H1 (cell line): Measurements from ENCODE around the gene GLG1. TPM values are rescaled to one million over a fixed set of nuclear protein-coding genes. Genes with fewer than 3 reads are reported as not detected.
A peak's percentile ranks its signal among the peaks of the same experiment; 100 is the strongest.
"Not testable (repeated sequence)": the region's sequence is repeated elsewhere in the genome, so short reads cannot be mapped to it uniquely, and the experiment has no call there.

ENCODE experiments used
- CTCF ChIA-PET: fragments of 300-600 bp; sonication (Branson Sonifier 250); formaldehyde crosslinking; loops from one replicate; lab custom pipeline; 2021; ENCODE audit not compliant: partially characterized antibody; lab: Charles Lee
- POLR2A ChIA-PET: fragments of 300-600 bp; sonication (Branson Sonifier 250); formaldehyde crosslinking; loops from one replicate; lab custom pipeline; 2021; ENCODE audit warnings: inconsistent platforms; ENCODE audit not compliant: partially characterized antibody; lab: Charles Lee
- DNase-seq, 2 experiments: peaks; one replicate each; pipeline versions ENCODE4 v3.0.0 to v3.0.0-alpha.2; 2010 to 2022; ENCODE audit warnings: low spot score in 2 of 2, low read depth in 1 of 2, mixed read lengths in 1 of 2
- FAIRE-seq: peaks from 2 replicates; lab custom pipeline; 2011; peaks lifted over from hg19 to GRCh38; lab: Jason Lieb, UNC
- H2AFZ ChIP-seq: 2 replicates; pipeline ENCODE4 v1.8.1; 2012; ENCODE audit warnings: low read length, inconsistent platforms
- H2AK5ac ChIP-seq: 2 replicates; pipeline ENCODE4 v1.6.1; 2013; ENCODE audit warnings: low read depth, low read length
- H2BK120ac ChIP-seq: replicated peaks from 2 replicates; pipeline ENCODE3; 2013; ENCODE audit warnings: low read depth, low read length, inconsistent platforms
- H2BK12ac ChIP-seq: 2 replicates; pipeline ENCODE4 v1.6.1; 2013; ENCODE audit warnings: low read depth, low read length
- H2BK15ac ChIP-seq: 2 replicates; pipeline ENCODE4 v1.6.1; 2013; ENCODE audit warnings: low read length
- H2BK20ac ChIP-seq: 2 replicates; pipeline ENCODE4 v1.6.1; 2013; ENCODE audit warnings: low read length
- H2BK5ac ChIP-seq: 2 replicates; pipeline ENCODE4 v1.6.1; 2013; ENCODE audit warnings: low read depth, low read length
- H3K14ac ChIP-seq: 2 replicates; pipeline ENCODE4 v1.6.1; 2013; ENCODE audit warnings: inconsistent platforms; ENCODE audit not compliant: insufficient read length
- H3K18ac ChIP-seq: 2 replicates; pipeline ENCODE4 v1.6.1; 2013; ENCODE audit warnings: low read length; ENCODE audit errors: extremely low read depth
- H3K23ac ChIP-seq: 2 replicates; pipeline ENCODE4 v1.6.1; 2013; ENCODE audit warnings: inconsistent platforms; ENCODE audit not compliant: insufficient read length
- H3K23me2 ChIP-seq: 2 replicates; pipeline ENCODE4 v1.6.1; 2013; ENCODE audit warnings: low read depth, low read length
- H3K27ac ChIP-seq: 2 replicates; pipeline ENCODE4 v1.6.1; 2011; ENCODE audit warnings: low read depth, low read length, inconsistent platforms
- H3K27me3 ChIP-seq, 4 experiments: replicated peaks in 1 of 4; 1 replicate in 1 of 4; 2 replicates in 3 of 4; pipeline versions ENCODE4 v1.6.1 to v1.8.1; 2011 to 2013; ENCODE audit warnings: low read length in 3 of 4, mild to moderate bottlenecking in 3 of 4, inconsistent platforms in 2 of 4, mixed read lengths in 2 of 4, moderate library complexity in 1 of 4; ENCODE audit not compliant: control insufficient read depth in 3 of 4, insufficient read depth in 3 of 4; ENCODE audit errors: extremely low read depth in 1 of 4
- H3K36me3 ChIP-seq, 4 experiments: 2 replicates each; pipeline versions ENCODE4 v1.6.1 to v1.8.1; 2011 to 2013; ENCODE audit warnings: mild to moderate bottlenecking in 4 of 4, low read length in 3 of 4, moderate library complexity in 2 of 4, control low read depth in 1 of 4, inconsistent platforms in 1 of 4; ENCODE audit not compliant: insufficient read depth in 4 of 4, control insufficient read depth in 2 of 4
- H3K4ac ChIP-seq: replicated peaks from 2 replicates; pipeline ENCODE3; 2013; ENCODE audit warnings: low read length, low read depth, mixed read lengths, inconsistent platforms; ENCODE audit not compliant: insufficient read length
- H3K4me1 ChIP-seq, 4 experiments: replicated peaks in 1 of 4; 1 replicate in 1 of 4; 2 replicates in 3 of 4; pipeline versions ENCODE4 v1.6.1 to v1.8.1; 2011 to 2013; ENCODE audit warnings: low read length in 3 of 4, inconsistent platforms in 2 of 4, mixed read lengths in 1 of 4; ENCODE audit not compliant: insufficient read depth in 4 of 4, control insufficient read depth in 3 of 4
- H3K4me2 ChIP-seq, 2 experiments: 2 replicates each; pipeline versions ENCODE4 v1.6.1 to v1.8.1; 2011 to 2013; ENCODE audit warnings: low read depth in 2 of 2, low read length in 2 of 2, control low read depth in 1 of 2, inconsistent platforms in 1 of 2, mild to moderate bottlenecking in 1 of 2; ENCODE audit not compliant: insufficient read depth in 1 of 2
- H3K4me3 ChIP-seq, 4 experiments: fragments of 200-600, 300-600 bp in 1 of 4; sonication (generic), shearing (Covaris generic), sonication (Bioruptor Twin) in 1 of 4; 2 replicates each; pipeline versions ENCODE4 v1.5.1 to v1.8.1; 2011 to 2016; ENCODE audit warnings: low read length in 4 of 4, low read depth in 3 of 4, control low read depth in 2 of 4, inconsistent platforms in 2 of 4, mild to moderate bottlenecking in 2 of 4, mixed read lengths in 1 of 4, moderate library complexity in 1 of 4; ENCODE audit not compliant: insufficient read depth in 2 of 4; ENCODE audit errors: extremely low read depth in 1 of 4
- H3K56ac ChIP-seq: replicated peaks from 2 replicates; pipeline ENCODE3; 2013; ENCODE audit warnings: low read depth, mild to moderate bottlenecking, mixed read lengths, low read length, inconsistent platforms; ENCODE audit not compliant: insufficient read length
- H3K79me1 ChIP-seq: 2 replicates; pipeline ENCODE4 v1.6.1; 2013; ENCODE audit warnings: low read depth, low read length, control low read depth
- H3K79me2 ChIP-seq, 2 experiments: 2 replicates each; pipeline versions ENCODE4 v1.6.1 to v1.8.1; 2012 to 2013; ENCODE audit warnings: low read length in 2 of 2, mild to moderate bottlenecking in 2 of 2, inconsistent platforms in 1 of 2; ENCODE audit not compliant: insufficient read depth in 2 of 2, control insufficient read depth in 1 of 2
- H3K9ac ChIP-seq, 4 experiments: replicated peaks in 1 of 4; 1 replicate in 1 of 4; 2 replicates in 3 of 4; pipeline versions ENCODE4 v1.6.1 to v1.8.1; 2011 to 2013; ENCODE audit warnings: low read depth in 3 of 4, low read length in 3 of 4, control low read depth in 2 of 4, mild to moderate bottlenecking in 2 of 4, moderate library complexity in 2 of 4, inconsistent platforms in 1 of 4; ENCODE audit errors: extremely low read depth in 1 of 4
- H3K9me3 ChIP-seq, 2 experiments: 2 replicates each; pipeline versions ENCODE4 v1.6.1 to v1.8.1; 2012 to 2013; ENCODE audit warnings: mild to moderate bottlenecking in 2 of 2, moderate library complexity in 2 of 2, control low read depth in 1 of 2, inconsistent platforms in 1 of 2, low read depth in 1 of 2, low read length in 1 of 2, mixed read lengths in 1 of 2; ENCODE audit not compliant: insufficient read depth in 2 of 2
- H4K20me1 ChIP-seq, 2 experiments: replicated peaks in 1 of 2; 2 replicates each; pipeline versions ENCODE3 to v1.8.1; 2011 to 2013; ENCODE audit warnings: inconsistent platforms in 2 of 2, low read length in 2 of 2, mild to moderate bottlenecking in 1 of 2; ENCODE audit not compliant: insufficient read depth in 2 of 2, control insufficient read depth in 1 of 2
- H4K5ac ChIP-seq: 2 replicates; pipeline ENCODE4 v1.6.1; 2013; ENCODE audit warnings: low read length, low read depth, mixed read lengths, inconsistent platforms; ENCODE audit not compliant: insufficient read length
- H4K8ac ChIP-seq: 2 replicates; pipeline ENCODE4 v1.8.0; 2013; ENCODE audit warnings: mild to moderate bottlenecking, moderate library complexity, low read length, inconsistent platforms; ENCODE audit not compliant: insufficient read depth; ENCODE audit errors: extremely low read depth
- H4K91ac ChIP-seq: replicated peaks from 2 replicates; pipeline ENCODE3; 2013; ENCODE audit warnings: low read length, mixed read lengths, inconsistent platforms; ENCODE audit not compliant: insufficient read length
- WGBS, 2 experiments: shearing (Covaris generic) in 1 of 2; methylation state at CpG; one replicate each; pipeline versions ENCODE4 v1.1.6 to v1.1.7; 2013 to 2015; ENCODE audit warnings: low lambda C conversion rate in 2 of 2, mixed read lengths in 2 of 2, inconsistent platforms in 1 of 2, low coverage in 1 of 2, missing lambda C conversion rate in 1 of 2; ENCODE audit not compliant: insufficient replicate concordance in 2 of 2, insufficient coverage in 1 of 2, insufficient read length in 1 of 2; ENCODE audit errors: extremely low coverage in 1 of 2, missing lambda C conversion rate in 1 of 2; 5-methylcytosine and 5-hydroxymethylcytosine counted together
- polyA plus RNA-seq, 7 experiments: library from polyadenylated mRNA; depleted of rRNA in 3 of 7; stranded (reverse) in 5 of 7; unstranded in 2 of 7; fragments of >200 nt in 5 of 7; fragments of 200-250 nt in 2 of 7; gene quantifications; 1 replicate in 5 of 7; 2 replicates in 1 of 7; 4 replicates in 1 of 7; pipeline versions ENCODE4 v1.2.1 to v1.2.3, GENCODE V29; 2011 to 2013; ENCODE audit warnings: missing spikeins in 2 of 7, mixed read lengths in 2 of 7
- total RNA-seq: library from RNA; stranded (reverse); fragmentation: NEBNext Ultra II Directional; extraction: Animal tissue kit (Norgen Biotek cat#: 25700); gene quantifications from 2 replicates; pipeline ENCODE4 v1.2.1, GENCODE V29; 2021

GLG1 gene
- total and polyA plus RNA-seq, 2 of the 8 experiments (the other 6 are each of a cell fraction or from before 2014, with no cell fraction given): 53.4 to 139 TPM

GRCh38 chr16:74406600-74407361, 200.1 kb downstream of the GLG1 start:
- H4K8ac ChIP-seq, H3K79me2 ChIP-seq, H3K27me3 ChIP-seq, H3K23me2 ChIP-seq, H2BK12ac ChIP-seq, H3K14ac ChIP-seq, H2AFZ ChIP-seq, H3K36me3 ChIP-seq, H4K20me1 ChIP-seq, POLR2A ChIA-PET, H2BK5ac ChIP-seq, H4K91ac ChIP-seq, H3K56ac ChIP-seq, H3K4me1 ChIP-seq, H3K9ac ChIP-seq, H2BK120ac ChIP-seq, H3K18ac ChIP-seq, H2BK15ac ChIP-seq, H3K79me1 ChIP-seq, H4K5ac ChIP-seq, H3K27ac ChIP-seq, H2AK5ac ChIP-seq, CTCF ChIA-PET, FAIRE-seq, H3K4ac ChIP-seq, H3K9me3 ChIP-seq, H3K23ac ChIP-seq, H2BK20ac ChIP-seq: not testable (repeated sequence)
- Histone ChIP-seq H3K4me3 (peak overlapping the region in 2 of 4 experiments; percentile 22 to 45; a peak in 3 of 8 replicates), H3K4me2 (peak overlapping the region in 1 of 2 experiments; percentile 59; a peak in 1 of 4 replicates)
- WGBS, 2 experiments: no CpG with 5 or more reads among the region's 71 CpGs
- peak in 1 of 2 experiments; percentile 77 for DNase-seq
